Caco-2 (cell line): ENCODE results near the gene KY. TPM values are rescaled to one million over a fixed set of nuclear protein-coding genes. Genes with fewer than 3 reads are reported as not detected.

Experiments
- BruUV-seq: library from RNA; stranded (reverse); fragments of 400-500 nt; replicated peaks from 2 replicates; lab custom pipeline; 2021; lab: Mats Ljungman, UMichigan
- CTCF ChIA-PET: fragments of 300-600 bp; sonication (Branson Sonifier 250); formaldehyde crosslinking; loops from one replicate; lab custom pipeline; 2022; ENCODE audit warnings: antibody characterized with exemption; lab: Charles Lee
- POLR2A ChIA-PET: fragments of 300-600 bp; sonication (Branson Sonifier 250); formaldehyde crosslinking; loops from one replicate; lab custom pipeline; 2022; ENCODE audit warnings: antibody characterized with exemption; lab: Charles Lee
- DNase-seq, 2 experiments: peaks; one replicate each; pipeline versions ENCODE4 v3.0.0 to v3.0.0-alpha.2; 2020 to 2022
- H3K27me3 ChIP-seq: replicated peaks from 2 replicates; pipeline ENCODE4 v1.6.0; 2011; ENCODE audit warnings: low read length; ENCODE audit not compliant: control insufficient read depth, insufficient read depth
- H3K36me3 ChIP-seq: 2 replicates; pipeline ENCODE4 v1.5.1; 2011; ENCODE audit warnings: low read length; ENCODE audit not compliant: control insufficient read depth, insufficient read depth
- H3K4me1 ChIP-seq: fragments of 250-450 bp; sonication (Bioruptor Pico); 2 replicates; pipeline ENCODE4 v1.5.1; 2020; ENCODE audit warnings: mild to moderate bottlenecking
- H3K4me3 ChIP-seq: 2 replicates; pipeline ENCODE4 v1.5.1; 2011; ENCODE audit warnings: low read depth, mild to moderate bottlenecking, control low read depth, low read length
- H3K9me3 ChIP-seq: fragments of 250-450 bp; sonication (Bioruptor Pico); 2 replicates; pipeline ENCODE4 v1.5.1; 2020; ENCODE audit warnings: mild to moderate bottlenecking, moderate library complexity
- H3K27ac Mint-ChIP-seq: one replicate; pipeline ENCODE4 v1.8.0; 2022; ENCODE audit warnings: mixed read lengths; ENCODE audit not compliant: unreplicated experiment
- H3K27me3 Mint-ChIP-seq: one replicate; pipeline ENCODE4 v1.8.0; 2022; ENCODE audit warnings: mixed read lengths; ENCODE audit not compliant: insufficient read depth, unreplicated experiment
- H3K36me3 Mint-ChIP-seq: one replicate; pipeline ENCODE4 v1.8.0; 2022; ENCODE audit warnings: mild to moderate bottlenecking, mixed read lengths; ENCODE audit not compliant: insufficient read depth, unreplicated experiment
- H3K4me1 Mint-ChIP-seq: one replicate; pipeline ENCODE4 v1.8.0; 2022; ENCODE audit warnings: low read depth, mixed read lengths; ENCODE audit not compliant: unreplicated experiment
- H3K4me3 Mint-ChIP-seq: one replicate; pipeline ENCODE4 v1.8.0; 2022; ENCODE audit warnings: mild to moderate bottlenecking, moderate library complexity, mixed read lengths; ENCODE audit not compliant: unreplicated experiment
- H3K9me3 Mint-ChIP-seq: one replicate; pipeline ENCODE4 v1.8.0; 2022; ENCODE audit warnings: mixed read lengths; ENCODE audit not compliant: unreplicated experiment
- intact Hi-C: fragments of 100-400 bp; cut with micrococcal nuclease; formaldehyde crosslinking; loops from one replicate; pipeline ENCODE4 v1.10.0; 2022; ENCODE audit not compliant: unreplicated experiment
- total RNA-seq: library from RNA; stranded (reverse); gene quantifications from 2 replicates; pipeline ENCODE4 v1.2.3, GENCODE V29; 2022
- TF ChIP-seq, protein P1 (sequence below), 2 experiments: fragments of 200-600 bp in 1 of 2; IDR thresholded peaks; 1 replicate in 1 of 2; 2 replicates in 1 of 2; pipeline versions ENCODE4 v1.5.1 to v1.8.0; 2011 to 2022; ENCODE audit warnings: antibody characterized with exemption in 1 of 2, control low read depth in 1 of 2, inconsistent platforms in 1 of 2, low read depth in 1 of 2, low read length in 1 of 2, mild to moderate bottlenecking in 1 of 2, moderate library complexity in 1 of 2; ENCODE audit not compliant: insufficient read depth in 1 of 2, severe bottlenecking in 1 of 2, unreplicated experiment in 1 of 2

KY gene
- total RNA-seq, 1 experiment from 2014 or later, result not detected

DNA sequence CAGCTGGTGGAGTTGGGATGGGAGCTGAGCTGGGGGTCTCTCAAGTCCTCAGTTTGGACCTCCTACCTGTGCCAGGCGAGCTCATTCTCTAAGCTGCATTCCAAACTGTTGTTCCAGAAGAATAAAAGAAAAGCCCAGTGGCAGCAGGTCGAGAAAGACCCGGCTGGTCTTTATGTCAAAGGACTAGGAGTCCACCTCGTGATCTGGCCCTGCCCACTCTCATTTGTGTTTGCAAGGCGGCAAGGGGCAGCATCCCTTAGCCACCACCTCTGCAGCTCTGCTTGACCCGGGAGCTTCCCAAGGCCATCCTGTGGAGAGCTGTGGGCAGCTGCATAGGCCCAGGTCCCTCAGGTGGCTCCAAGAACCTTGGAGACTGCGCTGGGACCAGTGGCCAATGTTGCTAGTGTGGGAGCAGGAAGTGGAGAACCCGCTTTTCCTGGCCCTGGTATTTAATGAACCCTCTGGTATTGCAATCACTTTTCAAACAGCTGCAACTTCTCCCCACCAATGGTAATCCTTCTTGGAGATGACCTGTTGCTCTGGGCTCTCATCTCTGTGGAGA, 30.9 kb downstream of the KY start:
- BruUV-seq, result no TSS peak
- H3K4me1 Mint-ChIP-seq, result no peaks in the 10 kb centered on the region
- TF ChIP-seq, protein P1, sequence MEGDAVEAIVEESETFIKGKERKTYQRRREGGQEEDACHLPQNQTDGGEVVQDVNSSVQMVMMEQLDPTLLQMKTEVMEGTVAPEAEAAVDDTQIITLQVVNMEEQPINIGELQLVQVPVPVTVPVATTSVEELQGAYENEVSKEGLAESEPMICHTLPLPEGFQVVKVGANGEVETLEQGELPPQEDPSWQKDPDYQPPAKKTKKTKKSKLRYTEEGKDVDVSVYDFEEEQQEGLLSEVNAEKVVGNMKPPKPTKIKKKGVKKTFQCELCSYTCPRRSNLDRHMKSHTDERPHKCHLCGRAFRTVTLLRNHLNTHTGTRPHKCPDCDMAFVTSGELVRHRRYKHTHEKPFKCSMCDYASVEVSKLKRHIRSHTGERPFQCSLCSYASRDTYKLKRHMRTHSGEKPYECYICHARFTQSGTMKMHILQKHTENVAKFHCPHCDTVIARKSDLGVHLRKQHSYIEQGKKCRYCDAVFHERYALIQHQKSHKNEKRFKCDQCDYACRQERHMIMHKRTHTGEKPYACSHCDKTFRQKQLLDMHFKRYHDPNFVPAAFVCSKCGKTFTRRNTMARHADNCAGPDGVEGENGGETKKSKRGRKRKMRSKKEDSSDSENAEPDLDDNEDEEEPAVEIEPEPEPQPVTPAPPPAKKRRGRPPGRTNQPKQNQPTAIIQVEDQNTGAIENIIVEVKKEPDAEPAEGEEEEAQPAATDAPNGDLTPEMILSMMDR (IDR thresholded peaks at IDR 0.05; ENCODE audit: insufficient read depth in 1 of 2, low read depth in 1 of 2, low read length in 1 of 2, severe bottlenecking in 1 of 2, unreplicated experiment in 1 of 2), result no peak
- Histone ChIP-seq H3K27me3 (no peaks in the 10 kb centered on the region), H3K4me3 (no peak overlapping the region), H3K36me3 (no peaks in the 10 kb centered on the region), H3K9me3 (no peaks in the 10 kb centered on the region), H3K4me1 (no peaks in the 10 kb centered on the region)
- intact Hi-C loops, result no loop called here
- H3K4me3 Mint-ChIP-seq, result no peak overlapping the region
- no peaks in the 10 kb centered on the region for H3K9me3 Mint-ChIP-seq
- H3K36me3 Mint-ChIP-seq, result no peaks in the 10 kb centered on the region
- no peak overlapping the region for H3K27ac Mint-ChIP-seq
- ChIA-PET POLR2A (no interaction called here), CTCF (no interaction called here)
- DNase-seq, result no peak
- peaks cover 4% of the 10 kb centered on the region for H3K27me3 Mint-ChIP-seq

DNA sequence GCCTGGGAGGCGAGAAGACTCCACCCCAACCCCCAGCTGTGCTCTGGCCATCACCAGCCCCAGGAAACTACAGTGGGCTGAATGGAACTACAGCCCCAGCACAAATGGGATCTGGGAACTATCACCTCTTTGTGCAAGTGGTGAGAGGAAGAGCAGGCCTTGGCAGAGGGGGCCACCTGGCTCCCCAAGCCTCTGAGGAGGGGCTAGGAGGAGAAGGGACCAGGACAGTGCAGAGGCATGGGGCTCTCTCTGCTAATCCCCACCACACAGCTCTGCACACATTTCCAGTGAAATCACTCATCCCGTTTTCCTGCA, 31.6 kb downstream of the KY start:
- Histone ChIP-seq H3K4me3 (no peak overlapping the region), H3K9me3 (no peaks in the 10 kb centered on the region), H3K4me1 (no peaks in the 10 kb centered on the region), H3K27me3 (no peaks in the 10 kb centered on the region), H3K36me3 (no peaks in the 10 kb centered on the region)
- Mint-ChIP-seq H3K9me3 (no peaks in the 10 kb centered on the region), H3K36me3 (no peaks in the 10 kb centered on the region), H3K27me3 (peaks cover 6% of the 10 kb centered on the region), H3K4me3 (no peak overlapping the region), H3K4me1 (no peaks in the 10 kb centered on the region), H3K27ac (no peak overlapping the region)
- CTCF ChIA-PET, result no interaction called here
- intact Hi-C loops, result no loop called here
- DNase-seq, result no peak
- POLR2A ChIA-PET, result no interaction called here
- TF ChIP-seq, protein P1 (IDR thresholded peaks at IDR 0.05; ENCODE audit: insufficient read depth in 1 of 2, low read depth in 1 of 2, low read length in 1 of 2, severe bottlenecking in 1 of 2, unreplicated experiment in 1 of 2), result no peak
- BruUV-seq, result no TSS peak

DNA sequence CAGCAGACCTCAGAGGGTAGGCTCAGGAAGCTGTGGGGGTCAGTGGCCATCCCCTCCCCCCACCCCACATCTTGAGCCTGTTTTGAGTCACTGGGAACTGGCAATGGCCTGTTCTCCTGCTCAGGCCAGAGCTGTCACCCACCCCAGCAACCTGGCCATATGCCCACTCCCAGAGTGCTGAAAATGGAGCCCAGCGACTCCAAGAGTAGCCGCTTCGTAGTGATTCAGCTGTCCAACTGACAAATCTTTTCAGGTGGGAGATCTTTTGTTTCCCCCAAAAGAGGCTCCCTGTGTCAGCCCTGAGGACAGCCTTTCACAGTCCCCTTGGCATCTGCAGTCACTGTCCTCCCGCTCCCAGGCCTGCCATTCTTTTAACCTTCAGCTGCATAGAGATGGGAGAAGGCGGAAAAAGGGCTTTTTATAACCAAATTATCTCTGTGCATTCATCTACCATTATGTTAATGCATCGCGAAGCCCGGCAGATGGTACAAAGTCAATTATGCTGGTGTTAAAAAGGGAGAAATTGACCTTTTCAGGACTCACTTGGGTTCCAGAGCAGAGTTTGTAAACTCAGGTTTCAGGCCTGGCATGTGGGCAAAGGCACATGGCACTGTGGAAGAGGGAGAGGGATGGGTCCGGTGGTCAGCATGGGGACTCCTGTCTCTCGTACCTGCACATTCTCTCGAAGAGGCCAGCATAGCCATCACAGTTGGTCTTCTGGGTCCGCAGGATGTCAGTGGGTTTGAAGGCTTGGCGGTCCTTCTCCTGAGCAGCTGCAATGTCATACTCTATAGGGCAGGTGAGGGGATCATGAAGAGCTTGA, 32.1 kb downstream of the KY start:
- Mint-ChIP-seq H3K9me3 (no peaks in the 10 kb centered on the region), H3K4me1 (no peaks in the 10 kb centered on the region), H3K4me3 (no peak overlapping the region), H3K36me3 (no peaks in the 10 kb centered on the region), H3K27me3 (peaks cover 9% of the 10 kb centered on the region), H3K27ac (no peak overlapping the region)
- Histone ChIP-seq H3K27me3 (no peaks in the 10 kb centered on the region), H3K4me3 (no peak overlapping the region), H3K9me3 (no peaks in the 10 kb centered on the region), H3K4me1 (no peaks in the 10 kb centered on the region), H3K36me3 (no peaks in the 10 kb centered on the region)
- ChIA-PET CTCF (no interaction called here), POLR2A (no interaction called here)
- TF ChIP-seq, protein P1 (IDR thresholded peaks at IDR 0.05; ENCODE audit: insufficient read depth in 1 of 2, low read depth in 1 of 2, low read length in 1 of 2, severe bottlenecking in 1 of 2, unreplicated experiment in 1 of 2), result no peak
- BruUV-seq, result no TSS peak
- DNase-seq, result no peak
- intact Hi-C loops, result no loop called here
